RCC 7860 (cell line): ENCODE measurements around the gene CILP2.

Experiments
- DNase-seq: peaks from one replicate; pipeline ENCODE4 v3.0.0-alpha.2; 2015; ENCODE audit warnings: low spot score
- FAIRE-seq: peaks from 2 replicates; lab custom pipeline; 2012; peaks lifted over from hg19 to GRCh38; lab: Jason Lieb, UNC

CILP2 gene, protein sequence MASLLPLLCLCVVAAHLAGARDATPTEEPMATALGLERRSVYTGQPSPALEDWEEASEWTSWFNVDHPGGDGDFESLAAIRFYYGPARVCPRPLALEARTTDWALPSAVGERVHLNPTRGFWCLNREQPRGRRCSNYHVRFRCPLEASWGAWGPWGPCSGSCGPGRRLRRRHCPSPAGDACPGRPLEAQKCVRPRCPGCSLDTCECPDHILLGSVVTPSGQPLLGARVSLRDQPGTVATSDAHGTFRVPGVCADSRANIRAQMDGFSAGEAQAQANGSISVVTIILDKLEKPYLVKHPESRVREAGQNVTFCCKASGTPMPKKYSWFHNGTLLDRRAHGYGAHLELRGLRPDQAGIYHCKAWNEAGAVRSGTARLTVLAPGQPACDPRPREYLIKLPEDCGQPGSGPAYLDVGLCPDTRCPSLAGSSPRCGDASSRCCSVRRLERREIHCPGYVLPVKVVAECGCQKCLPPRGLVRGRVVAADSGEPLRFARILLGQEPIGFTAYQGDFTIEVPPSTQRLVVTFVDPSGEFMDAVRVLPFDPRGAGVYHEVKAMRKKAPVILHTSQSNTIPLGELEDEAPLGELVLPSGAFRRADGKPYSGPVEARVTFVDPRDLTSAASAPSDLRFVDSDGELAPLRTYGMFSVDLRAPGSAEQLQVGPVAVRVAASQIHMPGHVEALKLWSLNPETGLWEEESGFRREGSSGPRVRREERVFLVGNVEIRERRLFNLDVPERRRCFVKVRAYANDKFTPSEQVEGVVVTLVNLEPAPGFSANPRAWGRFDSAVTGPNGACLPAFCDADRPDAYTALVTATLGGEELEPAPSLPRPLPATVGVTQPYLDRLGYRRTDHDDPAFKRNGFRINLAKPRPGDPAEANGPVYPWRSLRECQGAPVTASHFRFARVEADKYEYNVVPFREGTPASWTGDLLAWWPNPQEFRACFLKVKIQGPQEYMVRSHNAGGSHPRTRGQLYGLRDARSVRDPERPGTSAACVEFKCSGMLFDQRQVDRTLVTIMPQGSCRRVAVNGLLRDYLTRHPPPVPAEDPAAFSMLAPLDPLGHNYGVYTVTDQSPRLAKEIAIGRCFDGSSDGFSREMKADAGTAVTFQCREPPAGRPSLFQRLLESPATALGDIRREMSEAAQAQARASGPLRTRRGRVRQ

DNA sequence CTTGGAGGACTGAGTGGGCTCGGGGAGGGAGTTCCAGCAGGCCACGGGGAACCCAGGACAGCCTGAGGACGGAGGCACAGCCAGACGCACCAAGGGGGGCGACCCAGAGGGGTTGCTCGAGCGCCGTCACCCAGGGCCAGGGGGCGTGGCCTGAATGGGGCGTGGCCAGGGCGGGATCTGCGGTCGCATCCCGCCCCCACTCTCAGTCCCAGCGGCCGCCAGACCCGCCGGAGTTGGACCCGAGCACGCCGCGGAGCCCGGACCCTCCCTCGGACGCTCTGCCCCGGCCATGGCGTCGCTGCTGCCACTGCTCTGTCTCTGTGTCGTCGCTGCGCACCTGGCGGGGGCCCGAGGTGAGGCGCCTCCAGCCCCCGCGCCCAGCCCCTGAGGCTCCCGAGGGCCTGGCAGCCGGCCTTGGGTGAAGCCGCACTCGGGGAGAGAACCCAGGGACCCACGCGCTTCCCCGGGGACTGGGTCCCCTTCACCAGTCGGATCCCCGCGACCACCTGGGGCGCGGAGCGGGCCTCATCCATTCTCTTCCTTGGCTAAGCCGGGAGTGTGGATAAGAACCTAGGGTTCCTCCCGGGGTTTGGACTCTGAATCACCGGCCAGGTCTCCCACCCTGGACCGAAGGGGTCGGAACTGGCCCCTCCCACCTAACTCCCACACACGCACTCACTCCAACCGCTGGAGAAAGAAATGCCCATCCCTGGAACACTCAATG is at the start of gene CILP2:
CILP2 (plus strand) TSS at position 205 of the 724 bp plus-strand sequence; CDS start at position 290, 85 bp downstream.
- DNase-seq = no peak
- no peak for FAIRE-seq

DNA sequence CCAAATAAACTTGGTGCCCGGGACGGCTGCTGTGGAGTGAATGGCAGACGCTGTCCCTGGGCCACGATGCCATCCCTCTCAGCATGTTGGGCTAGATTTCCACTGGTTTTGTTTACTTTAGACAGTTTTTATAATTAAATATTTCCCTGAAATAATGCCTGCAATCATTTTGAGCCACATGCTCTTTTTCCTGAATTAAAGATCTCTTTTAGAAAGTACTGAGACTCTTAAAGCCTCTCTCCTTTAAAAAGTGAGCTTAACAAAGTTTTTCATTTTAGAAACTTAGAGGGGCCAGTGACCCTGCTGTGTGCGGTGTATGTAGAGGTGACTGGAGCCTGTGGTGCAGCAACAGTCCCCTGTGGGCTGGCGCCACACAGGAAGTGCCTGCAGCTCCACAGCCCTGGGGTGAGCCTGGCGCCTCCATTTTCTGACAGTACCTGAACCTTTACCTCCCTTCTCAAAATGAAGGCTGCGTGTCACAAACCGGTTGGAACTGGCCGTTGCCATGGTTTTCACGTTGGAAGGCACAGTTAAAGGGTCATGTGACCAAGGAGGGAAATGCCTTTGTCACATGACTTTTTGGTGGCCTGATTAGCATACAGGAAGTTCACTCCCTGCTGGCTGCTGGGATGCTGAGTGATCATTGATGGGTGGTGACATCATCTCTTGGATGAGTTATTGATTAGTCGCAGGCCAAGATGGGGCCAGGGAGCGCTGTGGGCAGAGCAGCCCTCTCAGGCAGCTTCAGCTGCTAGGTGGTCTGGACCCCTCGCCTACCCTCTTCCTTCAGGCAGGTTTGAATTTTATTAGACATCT is 49.0 kb upstream of the CILP2 start:
- DNase-seq (peak; percentile 84), FAIRE-seq (peak; percentile 58)

DNA sequence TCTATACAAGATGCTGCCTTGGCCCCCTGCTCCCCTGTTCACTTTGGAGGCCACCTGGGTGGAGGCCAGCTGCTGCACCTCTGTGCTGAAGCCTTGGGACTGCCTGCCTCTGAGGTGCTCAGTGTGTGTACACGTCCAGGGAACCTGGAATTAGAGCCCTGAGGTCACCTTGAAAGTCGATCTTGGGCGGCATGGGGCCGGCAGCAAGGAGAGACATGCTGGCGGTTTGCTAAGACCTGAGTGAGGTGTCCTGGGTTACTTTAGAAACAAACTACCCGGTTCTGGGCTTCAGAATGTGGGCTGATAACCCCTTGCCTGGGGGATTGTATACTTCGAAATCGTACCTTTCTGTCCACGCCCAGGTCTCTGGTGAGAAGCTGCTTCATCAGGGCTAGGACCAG is 48.3 kb upstream of the CILP2 start:
- DNase-seq (no peak), FAIRE-seq (no peak)

DNA sequence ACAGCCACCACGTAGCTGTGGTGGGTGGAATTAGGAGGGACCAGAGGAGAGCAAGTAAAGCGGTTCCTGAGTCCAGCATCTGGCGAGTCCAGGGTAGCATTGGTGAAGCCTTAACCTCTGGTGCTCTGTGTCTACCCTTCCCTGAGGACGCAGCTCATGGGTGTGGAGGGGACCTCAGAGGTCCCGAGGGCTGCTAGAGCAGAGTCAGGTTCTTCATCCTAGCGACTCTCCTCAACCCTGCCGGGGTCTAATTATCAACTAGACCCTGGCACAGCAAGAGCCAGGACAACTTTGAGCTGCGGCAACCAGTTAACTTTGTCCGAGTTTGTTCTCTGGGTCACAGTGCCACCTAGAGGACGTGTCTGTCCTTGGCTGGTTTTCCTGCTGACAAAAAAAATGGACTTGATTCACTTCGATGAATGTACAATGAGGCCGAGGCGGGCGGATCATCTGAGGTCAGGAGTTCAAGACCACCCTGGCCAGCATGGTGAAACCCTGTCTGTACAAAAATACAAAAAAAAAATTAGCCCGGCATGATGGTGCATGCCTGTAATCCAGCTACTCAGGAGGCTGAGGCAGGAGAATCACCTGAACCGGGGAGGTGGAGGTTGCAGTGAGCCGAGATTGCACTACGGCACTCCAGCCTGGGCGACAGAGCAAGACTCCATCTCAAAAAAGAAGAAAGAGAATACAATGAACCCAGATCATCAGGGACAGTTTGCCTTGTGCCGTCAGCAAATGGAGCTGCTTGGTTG is 47.7 kb upstream of the CILP2 start:
- DNase-seq (peak; percentile 58), FAIRE-seq (peak; percentile 63)

DNA sequence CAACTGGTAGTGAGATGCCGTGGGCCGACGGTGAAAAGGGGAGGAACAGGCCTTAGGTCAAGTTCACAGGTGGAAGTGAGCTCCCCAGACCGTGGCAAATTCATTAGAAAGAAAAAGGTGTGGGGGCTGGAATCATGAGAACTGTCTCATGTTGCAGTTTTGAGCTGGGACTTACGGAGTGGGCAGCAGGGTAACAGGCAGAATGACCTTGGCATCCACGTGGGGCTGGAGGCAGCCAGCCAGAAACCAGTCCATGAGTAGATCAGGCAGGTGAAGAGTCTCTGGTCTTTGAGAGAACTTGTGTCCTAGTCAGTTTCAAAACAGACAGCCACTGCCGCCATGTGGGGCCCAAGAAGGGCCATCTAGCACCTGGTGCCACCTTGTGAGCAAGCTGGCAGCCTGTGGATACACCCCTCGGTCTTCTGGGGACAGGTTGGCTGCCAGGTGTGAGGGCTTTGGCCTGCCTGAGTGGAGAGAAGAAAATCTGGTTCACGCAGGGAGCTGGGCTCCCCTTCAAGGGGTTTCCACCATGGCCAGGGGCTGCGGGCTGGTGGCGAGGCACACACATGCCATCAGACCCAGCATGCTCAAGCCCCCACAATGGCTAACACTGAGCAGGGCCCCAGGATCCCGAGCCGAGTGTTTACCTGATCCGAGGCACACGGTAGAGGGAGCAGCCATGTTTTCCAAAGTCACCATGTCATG is 46.6 kb upstream of the CILP2 start:
- FAIRE-seq (no peak), DNase-seq (no peak)

DNA sequence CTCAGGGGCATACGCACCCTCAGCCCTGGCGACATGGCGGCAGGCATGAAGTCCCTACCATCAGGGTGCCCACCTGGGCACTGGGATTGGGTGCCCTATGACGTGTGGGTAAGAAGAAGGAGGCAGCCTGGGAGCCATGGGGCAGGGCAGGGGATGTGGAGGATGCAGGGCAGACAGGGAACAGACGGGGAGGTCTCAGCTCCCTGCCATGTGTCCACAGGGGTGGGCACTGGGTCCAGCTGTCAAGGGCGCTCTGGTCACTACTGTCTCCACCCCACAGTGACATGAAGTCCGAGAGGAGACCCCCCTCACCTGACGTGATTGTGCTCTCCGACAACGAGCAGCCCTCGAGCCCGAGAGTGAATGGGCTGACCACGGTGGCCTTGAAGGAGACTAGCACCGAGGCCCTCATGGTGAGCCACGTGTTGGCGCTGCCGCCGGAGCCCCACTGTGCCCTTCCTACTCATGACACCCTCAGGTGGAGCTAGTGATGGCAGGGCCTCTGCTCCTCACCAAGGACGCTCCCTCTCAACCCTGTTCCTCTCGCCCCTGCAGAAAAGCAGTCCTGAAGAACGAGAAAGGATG is 45.9 kb upstream of the CILP2 start:
- FAIRE-seq = no peak
- DNase-seq = no peak

DNA sequence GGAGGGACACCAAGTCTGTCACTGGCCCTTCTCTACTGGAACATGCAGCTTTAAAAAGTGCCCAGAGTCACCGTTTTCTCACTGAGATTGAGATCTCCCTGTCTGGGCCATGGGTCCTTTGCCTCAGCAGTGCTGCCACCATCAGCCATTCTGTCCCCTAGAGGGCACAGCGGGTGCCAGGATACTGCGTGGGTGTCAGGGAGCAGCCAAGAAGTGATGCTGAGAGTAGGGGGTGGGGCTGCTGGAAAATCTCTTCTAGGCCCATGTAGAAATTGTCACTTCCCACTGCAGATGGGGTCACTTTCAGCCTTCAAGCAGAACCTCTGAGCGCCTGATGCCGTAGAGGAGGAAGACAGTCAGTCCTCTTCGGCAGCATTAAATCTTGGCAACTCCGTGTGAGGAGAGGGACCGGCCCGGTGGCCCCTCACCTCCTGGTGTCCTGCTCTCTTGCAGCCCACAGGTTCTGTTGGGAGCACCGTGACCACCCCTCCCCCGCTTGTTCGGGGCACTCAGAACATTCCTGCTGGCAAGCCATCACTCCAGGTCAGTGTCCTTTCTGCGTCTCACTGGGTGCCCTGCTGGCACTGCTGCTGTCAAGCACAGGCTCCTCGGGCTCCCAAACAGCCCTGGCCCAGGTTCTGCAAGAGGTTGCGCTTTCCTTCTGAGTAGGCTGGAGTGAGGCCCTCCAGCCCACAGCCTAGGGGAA is 44.1 kb upstream of the CILP2 start:
- FAIRE-seq = no peak
- DNase-seq = no peak

DNA sequence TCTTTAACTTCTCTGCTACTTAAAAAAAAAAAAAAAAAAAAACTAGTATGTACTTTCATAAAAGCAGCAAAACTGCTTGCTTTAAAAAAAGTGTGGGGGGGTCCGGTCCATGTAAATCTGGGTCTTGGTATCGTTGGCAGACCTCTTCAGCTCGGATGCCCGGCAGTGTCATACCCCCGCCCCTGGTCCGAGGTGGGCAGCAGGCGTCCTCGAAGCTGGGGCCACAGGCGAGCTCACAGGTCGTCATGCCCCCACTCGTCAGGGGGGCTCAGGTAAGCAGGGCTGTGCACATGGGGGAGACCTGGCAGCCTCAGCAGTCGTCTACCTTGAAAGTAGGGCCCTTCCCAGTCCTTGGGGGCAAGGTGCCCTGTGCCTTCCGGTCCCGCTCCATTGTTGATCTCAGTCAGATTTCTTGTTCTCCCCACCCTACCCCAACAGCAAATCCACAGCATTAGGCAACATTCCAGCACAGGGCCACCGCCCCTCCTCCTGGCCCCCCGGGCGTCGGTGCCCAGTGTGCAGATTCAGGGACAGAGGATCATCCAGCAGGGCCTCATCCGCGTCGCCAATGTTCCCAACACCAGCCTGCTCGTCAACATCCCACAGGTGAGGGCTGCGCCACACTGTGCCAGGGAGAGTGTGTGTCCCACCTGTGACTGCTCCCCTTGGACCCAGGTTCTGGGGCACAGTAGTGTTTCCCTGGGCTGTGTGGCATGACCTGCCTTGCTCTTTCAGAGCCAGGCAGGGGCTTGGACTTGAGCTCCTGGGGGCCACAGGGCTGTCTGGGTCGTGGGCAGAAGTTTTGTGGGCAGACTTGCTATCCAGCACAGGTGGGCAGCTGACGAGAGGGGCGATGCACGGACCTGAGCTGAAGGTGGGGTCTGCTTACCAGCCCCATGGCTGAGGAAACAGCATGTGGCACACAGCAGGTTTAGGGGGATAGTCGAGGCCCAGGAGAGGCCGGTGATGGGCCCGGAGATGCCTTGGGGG is 42.2 kb upstream of the CILP2 start:
- DNase-seq (no peak), FAIRE-seq (no peak)

DNA sequence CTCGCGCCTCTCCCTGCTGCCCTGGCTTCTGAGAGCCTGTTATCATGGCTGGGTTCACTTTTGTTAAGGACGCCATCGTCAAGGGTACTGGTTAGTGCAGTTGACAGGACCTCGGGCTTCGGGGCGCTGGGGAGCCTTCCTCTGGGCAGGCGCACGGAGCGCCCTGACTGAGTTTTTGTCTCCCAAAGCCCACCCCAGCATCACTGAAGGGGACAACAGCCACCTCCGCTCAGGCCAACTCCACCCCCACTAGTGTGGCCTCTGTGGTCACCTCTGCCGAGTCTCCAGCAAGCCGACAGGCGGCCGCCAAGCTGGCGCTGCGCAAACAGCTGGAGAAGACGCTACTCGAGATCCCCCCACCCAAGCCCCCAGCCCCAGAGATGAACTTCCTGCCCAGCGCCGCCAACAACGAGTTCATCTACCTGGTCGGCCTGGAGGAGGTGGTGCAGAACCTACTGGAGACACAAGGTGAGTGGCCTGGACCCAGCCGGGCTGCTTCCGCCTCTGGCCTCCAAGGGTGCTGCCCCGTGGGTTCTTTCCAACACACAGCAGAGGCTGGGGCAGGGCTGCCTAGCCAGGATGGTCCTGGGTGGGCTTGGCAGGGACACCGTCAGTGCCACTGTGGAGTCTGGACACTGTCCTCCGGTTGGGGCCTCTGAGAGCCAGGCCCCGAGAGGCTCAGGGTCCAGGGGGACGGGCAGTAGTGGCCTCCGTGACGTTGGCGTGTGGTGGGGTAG is 39.6 kb upstream of the CILP2 start:
- DNase-seq (no peak), FAIRE-seq (no peak)

DNA sequence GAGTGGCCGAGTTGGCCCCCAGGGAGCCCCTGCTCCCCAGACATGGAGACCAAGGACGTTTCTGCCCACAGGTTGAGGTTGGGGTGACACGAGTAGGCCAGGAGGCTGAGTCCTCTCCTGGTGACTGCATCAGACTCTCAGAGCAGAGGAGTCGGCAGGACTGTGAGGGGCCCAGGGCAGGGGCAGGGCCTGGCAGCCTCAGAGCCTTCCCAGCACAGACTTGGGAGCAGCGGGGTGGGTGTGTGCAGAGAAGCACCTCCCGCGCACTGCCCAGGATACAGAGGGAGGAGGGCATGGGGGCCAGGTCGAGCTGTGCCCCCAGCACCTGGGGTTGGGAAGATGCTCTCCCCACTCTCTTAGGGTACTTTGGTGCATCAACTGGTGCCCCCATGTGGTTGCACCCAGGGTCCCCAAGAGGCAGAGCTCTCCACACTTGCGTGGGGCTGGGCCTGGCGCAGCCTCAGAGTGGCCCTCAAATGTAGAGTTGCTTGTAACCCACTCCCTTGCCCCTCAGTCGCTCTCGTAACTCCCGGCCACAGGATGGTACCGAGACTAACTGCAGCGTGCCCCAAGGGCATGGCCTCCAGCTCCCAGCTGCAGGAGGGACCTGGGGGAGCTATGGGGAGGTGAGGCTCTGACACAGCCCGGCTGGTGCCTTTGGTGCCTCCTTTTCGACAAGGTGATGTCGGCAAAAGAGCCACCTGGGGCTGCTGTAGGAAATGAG is 38.6 kb upstream of the CILP2 start:
- DNase-seq (no peak), FAIRE-seq (no peak)

DNA sequence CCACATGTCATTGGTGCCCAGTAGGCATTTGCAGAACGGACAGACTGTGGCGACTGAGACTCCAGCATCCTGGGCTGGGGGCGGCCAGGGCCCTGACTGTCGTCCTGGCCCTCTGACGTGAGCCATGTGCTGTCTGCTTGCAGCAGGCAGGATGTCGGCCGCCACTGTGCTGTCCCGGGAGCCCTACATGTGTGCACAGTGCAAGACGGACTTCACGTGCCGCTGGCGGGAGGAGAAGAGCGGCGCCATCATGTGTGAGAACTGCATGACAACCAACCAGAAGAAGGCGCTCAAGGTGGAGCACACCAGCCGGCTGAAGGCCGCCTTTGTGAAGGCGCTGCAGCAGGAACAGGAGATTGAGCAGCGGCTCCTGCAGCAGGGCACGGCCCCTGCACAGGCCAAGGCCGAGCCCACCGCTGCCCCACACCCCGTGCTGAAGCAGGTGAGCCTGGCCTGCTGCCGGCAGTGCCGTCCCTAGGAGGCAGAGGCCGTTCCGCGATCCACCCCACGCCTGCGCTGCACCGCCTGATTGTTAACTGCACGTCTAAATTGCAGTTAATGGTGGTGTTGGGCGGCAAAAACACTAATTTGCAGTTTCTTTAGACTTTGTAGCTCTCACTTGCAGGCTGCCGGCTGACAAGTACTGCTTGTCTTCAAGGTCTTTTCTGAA is 37.0 kb upstream of the CILP2 start:
- DNase-seq = no peak
- FAIRE-seq = no peak

DNA sequence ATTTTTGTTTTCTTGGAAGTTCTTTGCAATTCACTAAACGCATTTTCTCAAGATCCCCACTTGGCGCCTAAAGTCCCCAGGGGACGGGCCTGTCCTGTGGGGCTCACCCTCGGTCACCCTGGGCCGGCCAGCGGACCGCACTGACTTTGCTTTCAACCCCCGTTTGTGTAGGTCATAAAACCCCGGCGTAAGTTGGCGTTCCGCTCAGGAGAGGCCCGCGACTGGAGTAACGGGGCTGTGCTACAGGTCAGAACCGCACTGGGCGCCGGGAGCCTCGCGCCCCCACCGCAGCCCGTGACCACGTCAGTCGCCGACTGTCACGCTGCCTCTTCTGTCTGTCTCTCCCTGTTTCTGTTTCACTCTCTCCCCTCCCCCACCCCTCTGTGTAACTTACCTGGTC is 36.3 kb upstream of the CILP2 start:
- no peak for DNase-seq
- no peak for FAIRE-seq

DNA sequence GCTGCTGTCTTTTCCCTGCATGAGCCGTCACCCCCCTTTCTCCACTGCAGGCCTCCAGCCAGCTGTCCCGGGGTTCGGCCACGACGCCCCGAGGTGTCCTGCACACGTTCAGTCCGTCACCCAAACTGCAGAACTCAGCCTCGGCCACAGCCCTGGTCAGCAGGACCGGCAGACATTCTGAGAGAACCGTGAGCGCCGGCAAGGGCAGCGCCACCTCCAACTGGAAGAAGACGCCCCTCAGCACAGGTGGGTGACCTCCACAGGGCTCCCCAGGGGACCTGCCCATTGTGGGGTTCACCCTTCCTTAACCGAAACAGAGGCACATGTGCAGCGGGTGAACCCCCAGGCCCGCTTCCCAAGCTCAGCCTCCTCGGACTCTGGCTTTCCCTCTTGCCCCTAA is 35.8 kb upstream of the CILP2 start:
- FAIRE-seq = no peak
- no peak for DNase-seq

DNA sequence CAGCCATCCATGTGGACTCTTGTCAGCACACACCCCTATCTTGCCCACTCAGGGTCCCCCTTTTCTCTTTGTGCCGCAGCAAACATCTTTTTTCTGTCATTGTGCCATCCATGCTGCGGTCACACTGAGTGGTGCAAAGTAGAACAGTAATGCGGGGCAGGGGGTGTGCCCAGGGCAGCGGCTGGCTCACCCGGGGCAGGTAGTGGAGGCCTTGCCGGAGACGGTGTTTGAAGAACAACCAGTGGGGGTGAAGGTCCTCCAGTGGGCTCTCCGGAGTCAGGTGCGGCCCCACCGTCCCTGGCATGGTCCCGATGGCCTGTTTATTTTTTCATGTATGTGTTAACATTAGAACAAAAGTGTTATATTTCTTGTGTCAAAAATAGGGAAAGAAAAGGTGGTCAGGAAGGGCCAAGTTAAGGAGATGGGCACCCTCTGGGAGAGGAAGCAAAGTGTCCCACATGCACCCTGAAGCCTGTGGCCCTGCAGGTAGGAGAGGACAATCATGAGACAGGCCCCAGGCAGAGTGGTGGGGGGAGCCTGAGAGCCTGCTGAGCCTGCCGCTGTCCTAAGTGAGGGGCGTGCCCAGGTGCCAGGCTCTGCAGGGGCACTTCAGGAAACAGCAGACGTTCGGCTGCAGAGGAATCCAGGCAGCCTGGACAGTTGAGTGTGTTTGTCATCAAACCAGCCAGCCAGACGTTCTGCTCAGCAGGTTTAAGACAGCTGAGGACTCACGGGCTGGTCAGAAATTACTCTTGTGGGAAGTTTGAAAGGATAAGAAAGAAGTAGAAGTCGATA is 35.1 kb upstream of the CILP2 start:
- no peak for DNase-seq
- no peak for FAIRE-seq
